Measurements from ENCODE around the gene ABCC6. TPM values are rescaled to one million over a fixed set of nuclear protein-coding genes. Genes with fewer than 3 reads are reported as not detected.
"Not testable (repeated sequence)": the region's sequence is repeated elsewhere in the genome, so short reads cannot be mapped to it uniquely, and the experiment has no call there.

ABCC6 gene
- total and polyA plus RNA-seq, 2 donors (not counting 3 experiments of a cell fraction or from before 2014, with no cell fraction given): 0.07 to 0.84 TPM

DNA sequence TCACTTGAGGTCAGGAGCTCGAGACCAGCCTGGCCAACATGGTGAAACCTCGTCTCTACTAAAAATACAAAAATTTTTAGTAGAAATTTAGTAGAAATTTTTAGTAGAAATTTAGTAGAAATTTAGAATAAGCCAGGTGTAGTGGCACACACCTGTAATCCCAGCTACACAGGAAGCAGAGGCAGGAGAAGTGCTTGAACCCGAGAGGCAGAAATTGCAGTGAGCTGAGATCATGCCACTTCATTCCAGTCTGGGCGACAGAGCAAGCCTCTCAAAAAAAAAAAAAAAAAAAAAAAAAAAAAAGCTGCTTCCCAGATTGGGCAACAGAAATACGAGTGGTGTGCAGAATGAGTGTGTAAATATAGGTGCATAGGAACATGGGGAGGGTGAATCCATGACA is 4.5 kb downstream of the ABCC6 start:
- H3K4me3 ChIP-seq (replicated peaks in 1 of 3; ENCODE audit: insufficient read depth in 1 of 3, low read depth in 1 of 3, low read length in 3 of 3); H4K20me1 ChIP-seq (replicated peaks; ENCODE audit: control insufficient read depth, extremely low read depth, insufficient read depth, low read length); H3K9me3 ChIP-seq (replicated peaks; ENCODE audit: control insufficient read depth, insufficient read depth, low read length); H3K9ac ChIP-seq (replicated peaks; ENCODE audit: extremely low read depth, insufficient read depth, low read length); dilution Hi-C loops (cut with MboI; ENCODE audit: extremely low pct_ligation_motif_present, low sequenced_read_pairs); H3K4me1 ChIP-seq (ENCODE audit: control insufficient read depth, extremely low read depth, insufficient read depth, low read length); intact Hi-C loops (cut with micrococcal nuclease); H3K4me2 ChIP-seq (ENCODE audit: insufficient read depth, low read length); H3K36me3 ChIP-seq (ENCODE audit: control insufficient read depth in 2 of 2, extremely low read depth in 1 of 2, insufficient read depth in 2 of 2, low read length in 2 of 2); H3K9me1 ChIP-seq (replicated peaks; ENCODE audit: control insufficient read depth, extremely low read depth, insufficient read depth, low read length); POLR2A ChIA-PET; BruUV-seq (replicated peaks); H2AFZ ChIP-seq (ENCODE audit: low read depth, low read length); H3K79me2 ChIP-seq (ENCODE audit: control insufficient read depth, insufficient read depth, low read length); CTCF ChIA-PET; H3K27ac ChIP-seq (ENCODE audit: insufficient read depth, low read depth, low read length); FAIRE-seq; DNase-seq (ENCODE audit: low read depth, low spot score); H3K27me3 ChIP-seq (ENCODE audit: control insufficient read depth in 2 of 2, insufficient read depth in 2 of 2, low read length in 2 of 2): not testable (repeated sequence)

DNA sequence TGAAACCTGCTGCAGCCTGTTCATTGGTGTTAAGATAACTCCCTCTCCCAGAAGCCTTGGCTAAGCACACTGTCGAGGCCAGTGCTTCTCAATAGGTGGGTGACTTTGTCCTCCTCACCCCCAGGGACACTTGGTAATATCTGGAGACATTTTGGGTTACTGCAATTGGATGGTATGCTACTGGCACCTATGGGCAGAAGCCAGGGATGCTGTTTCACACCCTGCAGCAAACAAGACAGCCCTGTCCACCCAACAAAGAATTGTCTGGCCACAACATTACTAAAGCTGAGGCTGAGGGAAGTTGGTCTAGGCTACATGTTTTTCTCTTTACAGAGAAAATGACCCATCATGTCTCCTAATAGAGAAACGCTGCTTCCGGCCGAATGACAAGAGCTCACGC is 4.9 kb downstream of the ABCC6 start:
- H3K4me3 ChIP-seq (replicated peaks in 1 of 3; ENCODE audit: insufficient read depth in 1 of 3, low read depth in 1 of 3, low read length in 3 of 3); CTCF ChIA-PET; intact Hi-C loops (cut with micrococcal nuclease); DNase-seq (ENCODE audit: low read depth, low spot score); H3K9me3 ChIP-seq (replicated peaks; ENCODE audit: control insufficient read depth, insufficient read depth, low read length); H3K79me2 ChIP-seq (ENCODE audit: control insufficient read depth, insufficient read depth, low read length); H3K9me1 ChIP-seq (replicated peaks; ENCODE audit: control insufficient read depth, extremely low read depth, insufficient read depth, low read length); POLR2A ChIA-PET; H3K9ac ChIP-seq (replicated peaks; ENCODE audit: extremely low read depth, insufficient read depth, low read length); H4K20me1 ChIP-seq (replicated peaks; ENCODE audit: control insufficient read depth, extremely low read depth, insufficient read depth, low read length); BruUV-seq (replicated peaks); H3K36me3 ChIP-seq (ENCODE audit: control insufficient read depth in 2 of 2, extremely low read depth in 1 of 2, insufficient read depth in 2 of 2, low read length in 2 of 2); H2AFZ ChIP-seq (ENCODE audit: low read depth, low read length); H3K27me3 ChIP-seq (ENCODE audit: control insufficient read depth in 2 of 2, insufficient read depth in 2 of 2, low read length in 2 of 2); H3K4me2 ChIP-seq (ENCODE audit: insufficient read depth, low read length); dilution Hi-C loops (cut with MboI; ENCODE audit: extremely low pct_ligation_motif_present, low sequenced_read_pairs); FAIRE-seq; H3K4me1 ChIP-seq (ENCODE audit: control insufficient read depth, extremely low read depth, insufficient read depth, low read length); H3K27ac ChIP-seq (ENCODE audit: insufficient read depth, low read depth, low read length): not testable (repeated sequence)

DNA sequence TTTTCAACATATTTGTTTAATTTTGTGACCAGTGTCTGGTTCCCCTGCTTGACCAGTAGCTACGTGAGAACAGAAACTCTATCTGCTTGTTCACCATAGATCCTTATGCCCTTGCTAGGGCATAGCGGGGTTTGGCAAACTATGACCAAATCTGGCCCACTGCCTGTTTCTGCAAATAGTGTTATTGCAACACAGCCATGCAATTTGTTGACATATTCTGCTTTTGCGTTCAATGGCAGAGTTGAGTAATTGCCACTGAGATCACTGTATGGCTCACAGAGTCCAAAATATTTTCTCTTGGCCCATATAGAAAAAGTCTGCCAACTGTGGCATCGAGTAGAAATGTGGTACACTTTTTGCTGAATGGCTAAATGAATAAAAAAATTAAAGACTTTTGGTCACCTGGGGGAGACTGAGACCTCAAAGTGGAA is 9.4 kb downstream of the ABCC6 start:
- H3K36me3 ChIP-seq (ENCODE audit: control insufficient read depth in 2 of 2, extremely low read depth in 1 of 2, insufficient read depth in 2 of 2, low read length in 2 of 2); CTCF ChIA-PET; H3K4me3 ChIP-seq (replicated peaks in 1 of 3; ENCODE audit: insufficient read depth in 1 of 3, low read depth in 1 of 3, low read length in 3 of 3); H2AFZ ChIP-seq (ENCODE audit: low read depth, low read length); dilution Hi-C loops (cut with MboI; ENCODE audit: extremely low pct_ligation_motif_present, low sequenced_read_pairs); FAIRE-seq; H4K20me1 ChIP-seq (replicated peaks; ENCODE audit: control insufficient read depth, extremely low read depth, insufficient read depth, low read length); POLR2A ChIA-PET; H3K9me3 ChIP-seq (replicated peaks; ENCODE audit: control insufficient read depth, insufficient read depth, low read length); BruUV-seq (replicated peaks); DNase-seq (ENCODE audit: low read depth, low spot score); H3K9ac ChIP-seq (replicated peaks; ENCODE audit: extremely low read depth, insufficient read depth, low read length); H3K27me3 ChIP-seq (ENCODE audit: control insufficient read depth in 2 of 2, insufficient read depth in 2 of 2, low read length in 2 of 2); H3K4me2 ChIP-seq (ENCODE audit: insufficient read depth, low read length); H3K27ac ChIP-seq (ENCODE audit: insufficient read depth, low read depth, low read length); H3K9me1 ChIP-seq (replicated peaks; ENCODE audit: control insufficient read depth, extremely low read depth, insufficient read depth, low read length); H3K79me2 ChIP-seq (ENCODE audit: control insufficient read depth, insufficient read depth, low read length); H3K4me1 ChIP-seq (ENCODE audit: control insufficient read depth, extremely low read depth, insufficient read depth, low read length); intact Hi-C loops (cut with micrococcal nuclease): not testable (repeated sequence)

DNA sequence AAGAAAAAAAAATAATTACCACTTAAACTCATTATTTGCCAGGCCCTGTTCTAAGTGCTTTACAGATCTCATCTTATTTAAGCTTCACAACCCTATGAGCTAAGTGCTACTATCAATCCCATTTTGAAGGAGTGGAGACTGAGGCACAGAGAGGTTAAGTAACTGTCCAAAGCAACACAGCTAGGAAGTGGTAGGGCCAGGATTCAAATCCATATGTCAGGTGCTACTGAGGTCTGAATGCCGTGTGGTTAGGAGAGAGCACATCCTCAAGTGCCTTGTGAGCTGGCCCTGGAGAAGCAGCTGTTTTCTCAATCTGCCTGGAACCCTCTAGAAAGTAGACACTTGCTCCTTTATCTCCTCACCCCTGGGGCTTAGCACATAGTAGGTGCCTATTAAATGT is 11.9 kb downstream of the ABCC6 start:
- FAIRE-seq; H4K20me1 ChIP-seq (replicated peaks; ENCODE audit: control insufficient read depth, extremely low read depth, insufficient read depth, low read length); BruUV-seq (replicated peaks); dilution Hi-C loops (cut with MboI; ENCODE audit: extremely low pct_ligation_motif_present, low sequenced_read_pairs); CTCF ChIA-PET; H3K27me3 ChIP-seq (ENCODE audit: control insufficient read depth in 2 of 2, insufficient read depth in 2 of 2, low read length in 2 of 2); H3K9me1 ChIP-seq (replicated peaks; ENCODE audit: control insufficient read depth, extremely low read depth, insufficient read depth, low read length); H2AFZ ChIP-seq (ENCODE audit: low read depth, low read length); H3K4me3 ChIP-seq (replicated peaks in 1 of 3; ENCODE audit: insufficient read depth in 1 of 3, low read depth in 1 of 3, low read length in 3 of 3); H3K79me2 ChIP-seq (ENCODE audit: control insufficient read depth, insufficient read depth, low read length); H3K9me3 ChIP-seq (replicated peaks; ENCODE audit: control insufficient read depth, insufficient read depth, low read length); H3K4me2 ChIP-seq (ENCODE audit: insufficient read depth, low read length); H3K27ac ChIP-seq (ENCODE audit: insufficient read depth, low read depth, low read length); POLR2A ChIA-PET; H3K9ac ChIP-seq (replicated peaks; ENCODE audit: extremely low read depth, insufficient read depth, low read length); H3K4me1 ChIP-seq (ENCODE audit: control insufficient read depth, extremely low read depth, insufficient read depth, low read length); H3K36me3 ChIP-seq (ENCODE audit: control insufficient read depth in 2 of 2, extremely low read depth in 1 of 2, insufficient read depth in 2 of 2, low read length in 2 of 2); DNase-seq (ENCODE audit: low read depth, low spot score); intact Hi-C loops (cut with micrococcal nuclease): not testable (repeated sequence)

Measured in endothelial cell of umbilical vein (primary cell).